ENCODE data around the gene TSC2.

Gene TSC2

DNA sequence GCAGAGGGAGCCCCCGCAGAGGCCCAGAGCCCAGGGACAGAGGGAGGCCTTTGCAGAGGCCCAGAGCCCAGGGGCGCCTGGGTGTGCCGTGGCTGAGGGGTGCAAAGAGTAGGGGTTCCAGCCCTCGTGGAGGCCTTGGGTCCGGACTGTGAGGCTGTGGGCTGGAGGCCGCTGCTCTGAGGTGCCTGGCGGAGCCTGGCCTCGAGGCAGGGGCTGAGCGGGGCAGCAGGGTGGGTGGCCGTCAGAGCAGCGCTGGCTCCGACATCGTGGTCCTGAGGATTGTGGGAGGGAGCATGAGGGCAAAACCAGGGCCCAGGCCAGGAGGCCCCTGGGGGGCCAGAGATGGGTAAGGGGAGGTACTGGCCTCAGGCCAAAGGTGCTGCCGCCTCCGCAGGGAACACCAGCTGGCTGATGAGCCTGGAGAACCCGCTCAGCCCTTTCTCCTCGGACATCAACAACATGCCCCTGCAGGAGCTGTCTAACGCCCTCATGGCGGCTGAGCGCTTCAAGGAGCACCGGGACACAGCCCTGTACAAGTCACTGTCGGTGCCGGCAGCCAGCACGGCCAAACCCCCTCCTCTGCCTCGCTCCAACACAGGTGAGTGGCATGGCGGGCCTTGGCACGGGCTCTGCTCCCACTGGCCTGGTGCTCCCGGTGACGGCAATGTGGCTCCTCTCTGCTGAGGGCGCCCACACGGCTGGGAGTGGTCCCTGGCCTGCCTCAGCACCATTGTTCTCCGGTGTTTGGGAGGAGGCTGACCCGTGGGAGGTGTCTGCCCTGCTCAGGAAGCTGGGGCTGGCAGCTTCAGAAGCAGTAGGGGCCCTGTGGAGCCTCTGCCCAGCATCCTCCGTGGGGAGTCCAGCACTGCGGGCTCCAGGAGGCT lies 33.7 kb downstream of the TSC2 start:
- DNase-seq (ENCODE audit: low spot score): no peak
- no peak for TF ChIP-seq CTCF (IDR thresholded peaks at IDR 0.05; ENCODE audit: extremely low read depth, insufficient read depth, missing control alignments)
- in situ Hi-C loops (cut with MboI; ENCODE audit: low pct_unique_long_range_greater_than_20kb, low sequenced_read_pairs, unreplicated experiment): no loop called here

DNA sequence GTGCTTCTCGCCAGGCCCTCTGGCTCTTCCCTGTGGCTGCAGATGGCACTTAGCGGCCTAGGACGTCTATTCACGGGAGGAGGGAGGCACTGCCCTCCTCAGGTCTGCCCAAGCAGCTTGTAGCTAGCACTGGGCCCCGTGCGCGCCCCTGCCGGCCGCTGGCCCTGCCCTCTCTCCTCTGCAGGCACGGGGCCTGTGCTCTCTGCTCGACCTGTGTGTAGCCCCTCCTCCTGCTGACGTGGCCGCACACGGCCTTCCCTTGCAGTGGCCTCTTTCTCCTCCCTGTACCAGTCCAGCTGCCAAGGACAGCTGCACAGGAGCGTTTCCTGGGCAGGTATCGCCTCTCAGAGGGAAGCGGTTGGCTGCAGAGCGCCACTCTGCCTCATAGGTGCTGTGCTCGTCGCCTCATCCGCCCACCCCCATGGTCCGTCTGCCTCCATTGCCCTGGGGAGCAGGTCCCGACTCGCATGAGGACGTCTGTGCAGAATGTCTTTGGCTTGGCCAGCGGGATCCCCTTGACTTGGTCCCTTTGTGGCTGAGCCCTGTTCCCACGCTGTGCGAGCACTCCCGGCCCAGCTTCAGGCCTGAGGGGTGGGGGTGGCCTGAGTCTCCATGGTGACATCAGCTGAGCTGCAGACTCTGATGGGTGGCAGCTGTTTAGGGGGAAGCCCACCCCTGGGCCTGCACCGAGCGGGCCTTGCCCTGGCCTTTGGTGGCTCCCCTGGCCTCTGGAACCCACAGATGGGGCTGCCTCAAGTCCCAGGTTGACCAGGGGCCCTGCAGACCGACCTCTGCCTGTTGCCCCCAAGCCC lies 34.6 kb downstream of the TSC2 start:
- TF ChIP-seq CTCF (IDR thresholded peaks at IDR 0.05; ENCODE audit: extremely low read depth, insufficient read depth, missing control alignments): no peak
- in situ Hi-C loops (cut with MboI; ENCODE audit: low pct_unique_long_range_greater_than_20kb, low sequenced_read_pairs, unreplicated experiment): no loop called here

DNA sequence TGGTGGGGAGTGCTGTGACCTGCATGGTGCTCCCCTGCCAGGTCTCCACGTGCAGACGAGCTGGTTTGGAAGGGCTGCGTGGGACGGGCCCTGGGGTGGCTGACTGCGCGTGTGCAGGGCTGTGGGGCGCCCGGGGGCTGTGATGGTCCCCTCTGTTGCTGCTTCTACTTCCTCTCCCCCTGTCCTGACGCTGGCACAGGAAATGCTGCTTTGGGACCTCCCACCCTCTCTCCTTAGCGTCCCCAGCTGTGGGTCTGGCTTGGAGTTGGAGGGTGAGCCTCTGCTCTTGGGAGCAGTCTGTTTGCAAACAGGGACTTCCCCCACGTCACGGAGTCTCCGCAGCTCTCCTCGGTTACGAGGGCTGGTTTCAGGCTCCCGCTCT lies 35.2 kb downstream of the TSC2 start:
- no peak for TF ChIP-seq CTCF (IDR thresholded peaks at IDR 0.05; ENCODE audit: extremely low read depth, insufficient read depth, missing control alignments)
- in situ Hi-C loops (cut with MboI; ENCODE audit: low pct_unique_long_range_greater_than_20kb, low sequenced_read_pairs, unreplicated experiment): no loop called here
- DNase-seq (ENCODE audit: low spot score): no peak

More for the DNA sequence above, 34.6 kb downstream of the TSC2 start:
- DNase-seq (ENCODE audit: low spot score): no peak

DNA sequence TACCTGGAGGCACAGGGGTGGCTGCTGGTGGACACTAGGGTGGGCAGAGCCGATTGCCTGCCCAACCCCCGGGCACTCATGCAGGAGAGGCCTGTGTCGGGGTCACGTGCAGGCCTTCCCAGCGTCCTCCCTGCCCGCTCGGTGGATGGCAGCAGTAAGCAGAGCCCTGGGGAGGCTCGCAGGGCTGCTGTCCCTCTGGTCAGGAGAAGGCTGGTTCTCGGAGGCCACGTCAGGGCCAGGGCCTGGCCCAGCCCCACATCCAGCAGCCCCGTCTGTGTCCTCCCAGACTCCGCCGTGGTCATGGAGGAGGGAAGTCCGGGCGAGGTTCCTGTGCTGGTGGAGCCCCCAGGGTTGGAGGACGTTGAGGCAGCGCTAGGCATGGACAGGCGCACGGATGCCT lies 35.6 kb downstream of the TSC2 start:
- in situ Hi-C loops (cut with MboI; ENCODE audit: low pct_unique_long_range_greater_than_20kb, low sequenced_read_pairs, unreplicated experiment): no loop called here
- TF ChIP-seq CTCF (IDR thresholded peaks at IDR 0.05; ENCODE audit: extremely low read depth, insufficient read depth, missing control alignments): no peak
- DNase-seq (ENCODE audit: low spot score): no peak

DNA sequence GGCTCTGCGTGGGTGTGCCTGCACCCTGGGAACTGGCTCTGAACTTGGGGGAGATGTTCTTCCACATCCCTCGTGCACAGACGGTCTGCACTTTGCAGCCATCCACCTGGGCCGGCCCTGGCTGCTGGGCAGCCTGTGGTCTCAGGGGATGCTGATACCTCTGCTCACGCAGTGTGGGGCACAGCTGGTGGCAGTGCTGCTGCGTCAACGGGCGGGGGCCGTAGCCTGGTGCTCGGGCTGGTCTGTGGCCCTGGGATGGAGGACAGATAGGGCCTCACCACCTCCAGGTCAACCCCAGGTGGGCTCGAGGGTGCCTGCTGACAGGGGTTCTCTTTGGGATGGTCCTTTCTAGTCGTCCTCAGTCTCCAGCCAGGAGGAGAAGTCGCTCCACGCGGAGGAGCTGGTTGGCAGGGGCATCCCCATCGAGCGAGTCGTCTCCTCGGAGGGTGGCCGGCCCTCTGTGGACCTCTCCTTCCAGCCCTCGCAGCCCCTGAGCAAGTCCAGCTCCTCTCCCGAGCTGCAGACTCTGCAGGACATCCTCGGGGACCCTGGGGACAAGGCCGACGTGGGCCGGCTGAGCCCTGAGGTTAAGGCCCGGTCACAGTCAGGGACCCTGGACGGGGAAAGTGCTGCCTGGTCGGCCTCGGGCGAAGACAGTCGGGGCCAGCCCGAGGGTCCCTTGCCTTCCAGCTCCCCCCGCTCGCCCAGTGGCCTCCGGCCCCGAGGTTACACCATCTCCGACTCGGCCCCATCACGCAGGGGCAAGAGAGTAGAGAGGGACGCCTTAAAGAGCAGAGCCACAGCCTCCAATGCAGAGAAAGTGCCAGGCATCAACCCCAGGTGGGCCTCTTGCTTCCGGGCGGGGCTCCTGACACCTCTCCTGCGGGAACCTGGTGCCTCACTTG lies 36.3 kb downstream of the TSC2 start:
- in situ Hi-C loops (cut with MboI; ENCODE audit: low pct_unique_long_range_greater_than_20kb, low sequenced_read_pairs, unreplicated experiment): no loop called here

More for the DNA sequence above, 36.3 kb downstream of the TSC2 start:
- no peak for TF ChIP-seq CTCF (IDR thresholded peaks at IDR 0.05; ENCODE audit: extremely low read depth, insufficient read depth, missing control alignments)
- DNase-seq (ENCODE audit: low spot score): no peak

All from GM13977 (cell line).